Esophagus muscularis mucosa (tissue), 4 donors: ENCODE measurements around the gene ZNF783. TPM values are rescaled to one million over a fixed set of nuclear protein-coding genes. Genes with fewer than 3 reads are reported as not detected.
A peak's percentile ranks its signal among the peaks of the same experiment; 100 is the strongest.

Source experiments
- DNase-seq: peaks from one replicate; pipeline ENCODE4 v3.0.0-alpha.2; 2017; ENCODE audit errors: extremely low spot score
- H3K27ac ChIP-seq, 4 donors: fragments of 200-600 bp; sonication (generic); replicated peaks in 1 of 4; 1 replicate in 3 of 4; 2 replicates in 1 of 4; pipeline ENCODE4 v1.5.1; 2016 to 2019; ENCODE audit warnings: mild to moderate bottlenecking in 1 of 4
- H3K27me3 ChIP-seq, 4 donors: fragments of 200-600 bp; sonication (generic); one replicate each; pipeline versions ENCODE4 v1.5.1 to v1.6.0; 2016 to 2019
- H3K36me3 ChIP-seq, 4 donors: fragments of 200-600 bp; sonication (generic); one replicate each; pipeline ENCODE4 v1.5.1; 2016 to 2019
- H3K4me1 ChIP-seq, 4 donors: fragments of 200-600 bp; sonication (generic); one replicate each; pipeline ENCODE4 v1.5.1; 2016 to 2019
- H3K4me3 ChIP-seq, 4 donors: fragments of 200-600 bp; sonication (generic); 1 replicate in 2 of 4; 2 replicates in 2 of 4; pipeline ENCODE4 v1.5.1; 2016 to 2019; ENCODE audit warnings: mild to moderate bottlenecking in 4 of 4, moderate library complexity in 1 of 4
- H3K9me3 ChIP-seq, 4 donors: fragments of 200-600 bp; sonication (generic); 1 replicate in 3 of 4; 2 replicates in 1 of 4; pipeline ENCODE4 v1.5.1; 2016 to 2019
- CTCF ChIP-seq, 3 experiments: fragments of 200-600 bp in 2 of 3; fragments of 450-650 bp in 1 of 3; sonication (generic) in 2 of 3; IDR thresholded peaks; one replicate each; pipeline ENCODE4 v1.5.1; 2017 to 2019; ENCODE audit warnings: antibody characterized with exemption in 3 of 3, mild to moderate bottlenecking in 2 of 3, moderate library complexity in 1 of 3
- EP300 ChIP-seq: sonication (generic); formaldehyde crosslinking; IDR thresholded peaks from one replicate; pipeline ENCODE4 v1.6.1; 2017; ENCODE audit warnings: antibody characterized with exemption
- POLR2A ChIP-seq: fragments of 450-650 bp; IDR thresholded peaks from one replicate; pipeline ENCODE4 v1.6.1; 2017; ENCODE audit warnings: antibody characterized with exemption, moderate library complexity, mild to moderate bottlenecking, low read depth
- POLR2AphosphoS5 ChIP-seq, 2 donors: sonication (generic); formaldehyde crosslinking; IDR thresholded peaks; one replicate each; pipeline ENCODE4 v1.6.1; 2017; ENCODE audit warnings: antibody characterized with exemption in 2 of 2
- WGBS: methylation state at CpG from one replicate; pipeline ENCODE4 v1.1.5; 2018; 5-methylcytosine and 5-hydroxymethylcytosine counted together
- intact Hi-C: fragments of 100-400 bp; cut with DNase I; formaldehyde crosslinking; loops from one replicate; pipeline ENCODE4 v1.15.1; 2023
- total RNA-seq, 4 donors: library from RNA; depleted of rRNA; stranded (reverse); fragments of >200 nt; gene quantifications; one replicate each; pipeline versions ENCODE4 v1.1.0 to v1.2.1, GENCODE V29; 2016

The ZNF783 gene
- total RNA-seq, 4 donors from 2014 or later = 8.4 to 12.2 (median 11.9) TPM

GRCh38 chr7:149304006-149304405 is 42.0 kb downstream of the ZNF783 start:
- TF ChIP-seq POLR2A = no peak
- TF ChIP-seq POLR2AphosphoS5 (IDR thresholded peaks at IDR 0.05) = no peak
- no peak for TF ChIP-seq CTCF (IDR thresholded peaks at IDR 0.05)
- TF ChIP-seq EP300 = no peak
- Histone ChIP-seq H3K27ac (no peak overlapping the region), H3K4me3 (no peak overlapping the region), H3K36me3 (no peaks in the 10 kb centered on the region), H3K9me3 (no peaks in the 10 kb centered on the region), H3K4me1 (no peaks in the 10 kb centered on the region), H3K27me3 (no peaks in the 10 kb centered on the region)
- 91% methylated on average over 7 of the region's 7 CpGs for WGBS
- DNase-seq = no peak
- intact Hi-C loops = no loop called here

DNA sequence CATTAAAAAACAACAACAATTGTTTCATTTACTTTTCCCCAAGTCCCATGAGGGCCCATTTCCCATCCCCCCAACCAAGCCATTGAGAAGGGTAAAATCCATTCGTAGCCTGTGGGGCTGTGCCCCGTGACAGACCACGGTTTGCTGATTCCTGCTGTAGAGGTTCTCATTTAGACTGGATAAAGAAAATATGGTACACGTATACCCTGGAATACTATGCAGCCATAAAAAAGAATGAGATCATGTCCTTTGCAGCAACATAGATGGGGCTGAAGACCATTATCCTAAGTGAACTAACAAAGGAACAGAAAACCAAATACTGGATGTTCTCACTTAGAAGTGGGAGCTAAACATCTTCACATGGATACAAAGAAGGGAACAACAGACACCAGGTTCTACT is 44.9 kb downstream of the ZNF783 start:
- Histone ChIP-seq H3K4me1 (no peaks in the 10 kb centered on the region), H3K9me3 (no peaks in the 10 kb centered on the region), H3K36me3 (no peaks in the 10 kb centered on the region), H3K27me3 (no peaks in the 10 kb centered on the region), H3K4me3 (no peak overlapping the region), H3K27ac (no peak overlapping the region)
- 87% methylated on average over 4 of the region's 4 CpGs for WGBS
- no peak for TF ChIP-seq POLR2A
- TF ChIP-seq POLR2AphosphoS5 (IDR thresholded peaks at IDR 0.05) = no peak
- TF ChIP-seq CTCF (IDR thresholded peaks at IDR 0.05) = no peak
- TF ChIP-seq EP300 = no peak
- intact Hi-C loops = no loop called here
- DNase-seq = no peak

GRCh38 chr7:149307775-149308501 is 45.9 kb downstream of the ZNF783 start:
- Histone ChIP-seq H3K4me3 (no peak overlapping the region), H3K36me3 (no peaks in the 10 kb centered on the region), H3K27ac (no peak overlapping the region), H3K4me1 (no peaks in the 10 kb centered on the region), H3K27me3 (no peaks in the 10 kb centered on the region), H3K9me3 (no peaks in the 10 kb centered on the region)
- no peak for TF ChIP-seq POLR2A
- no peak for TF ChIP-seq EP300
- no peak for TF ChIP-seq CTCF (IDR thresholded peaks at IDR 0.05)
- no peak for TF ChIP-seq POLR2AphosphoS5 (IDR thresholded peaks at IDR 0.05)
- no peak for DNase-seq
- 85% methylated on average over 11 of the region's 16 CpGs for WGBS
- intact Hi-C loops = no loop called here

GRCh38 chr7:149310113-149310836 is 48.3 kb downstream of the ZNF783 start:
- WGBS = 85% methylated on average over 3 of the region's 3 CpGs
- no peak for DNase-seq

More at GRCh38 chr7:149310113-149310836, 48.3 kb downstream of the ZNF783 start:
- H3K27me3 ChIP-seq = no peaks in the 10 kb centered on the region
- H3K36me3 ChIP-seq = no peaks in the 10 kb centered on the region
- H3K27ac ChIP-seq = no peak overlapping the region
- H3K9me3 ChIP-seq = no peaks in the 10 kb centered on the region
- peak; percentile 21 to 50 (median 29) for TF ChIP-seq CTCF (IDR thresholded peaks at IDR 0.05)
- TF ChIP-seq POLR2A = no peak
- no peaks in the 10 kb centered on the region for H3K4me1 ChIP-seq
- intact Hi-C loops = no loop called here
- no peak overlapping the region for H3K4me3 ChIP-seq
